Measurements from ENCODE around the gene PLXNA1.

PLXNA1 gene

DNA sequence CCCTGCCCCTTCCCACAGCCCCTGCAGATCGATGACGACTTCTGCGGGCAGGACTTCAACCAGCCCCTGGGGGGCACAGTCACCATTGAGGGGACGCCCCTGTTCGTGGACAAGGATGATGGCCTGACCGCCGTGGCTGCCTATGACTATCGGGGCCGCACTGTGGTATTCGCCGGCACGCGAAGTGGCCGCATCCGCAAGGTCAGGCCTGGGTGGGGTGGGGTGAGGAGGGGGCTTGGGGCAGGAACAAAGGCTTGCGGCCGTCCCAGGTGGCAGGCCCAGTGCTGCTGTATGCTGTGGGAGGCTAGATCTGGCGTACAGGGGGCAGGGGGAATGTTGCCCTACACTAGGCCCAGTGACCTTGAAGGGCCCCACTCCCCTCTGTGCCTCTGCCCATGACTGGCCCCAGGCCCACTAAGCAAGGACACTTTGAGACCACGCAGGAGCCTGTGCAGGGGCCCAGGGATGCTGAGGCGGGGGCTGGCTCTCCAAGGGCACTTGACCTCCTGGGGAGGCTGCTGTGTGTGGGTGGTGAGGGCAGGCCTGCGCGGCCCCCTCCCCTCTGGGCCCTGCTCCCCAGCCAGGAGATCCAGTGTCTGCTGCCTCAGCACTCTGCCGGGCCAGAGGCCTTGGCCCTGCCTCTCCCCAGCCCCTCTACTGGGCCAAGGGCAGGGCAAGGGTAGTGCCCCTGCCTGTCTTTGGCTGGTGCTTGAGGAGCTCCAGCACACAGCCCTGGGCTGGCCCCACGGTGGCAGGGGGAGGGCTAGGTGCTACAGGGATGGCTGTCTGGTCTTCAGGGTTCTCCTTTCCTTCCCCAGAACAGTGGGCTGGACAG lies 8.7 kb downstream of the PLXNA1 start:
- ChIA-PET POLR2A (no interaction called here), CTCF (no interaction called here)
- DNase-seq (ENCODE audit: extremely low spot score) = no peak
- TF ChIP-seq LEF1 (IDR thresholded peaks at IDR 0.05; ENCODE audit: borderline replicate concordance) (no peak), HDGF (IDR thresholded peaks at IDR 0.05; ENCODE audit: borderline replicate concordance) (no peak), SUZ12 (IDR thresholded peaks at IDR 0.05) (no peak), CTBP1 (IDR thresholded peaks at IDR 0.05; ENCODE audit: borderline replicate concordance) (no peak), ELF4 (IDR thresholded peaks at IDR 0.05) (no peak), FOXM1 (IDR thresholded peaks at IDR 0.05; ENCODE audit: borderline replicate concordance) (no peak), L3MBTL2 (conservative IDR thresholded peaks at IDR 0.05) (no peak), ZNF384 (IDR thresholded peaks at IDR 0.05) (no peak), TARDBP (IDR thresholded peaks at IDR 0.05) (no peak), SP1 (IDR thresholded peaks at IDR 0.05) (no peak), FOXK2 (IDR thresholded peaks at IDR 0.05) (no peak), BHLHE40 (IDR thresholded peaks at IDR 0.05; ENCODE audit: borderline replicate concordance) (no peak), PKNOX1 (IDR thresholded peaks at IDR 0.05) (no peak), NFRKB (IDR thresholded peaks at IDR 0.05) (no peak), ARNT (IDR thresholded peaks at IDR 0.05) (no peak), FOXA1 (IDR thresholded peaks at IDR 0.05) (no peak)

DNA sequence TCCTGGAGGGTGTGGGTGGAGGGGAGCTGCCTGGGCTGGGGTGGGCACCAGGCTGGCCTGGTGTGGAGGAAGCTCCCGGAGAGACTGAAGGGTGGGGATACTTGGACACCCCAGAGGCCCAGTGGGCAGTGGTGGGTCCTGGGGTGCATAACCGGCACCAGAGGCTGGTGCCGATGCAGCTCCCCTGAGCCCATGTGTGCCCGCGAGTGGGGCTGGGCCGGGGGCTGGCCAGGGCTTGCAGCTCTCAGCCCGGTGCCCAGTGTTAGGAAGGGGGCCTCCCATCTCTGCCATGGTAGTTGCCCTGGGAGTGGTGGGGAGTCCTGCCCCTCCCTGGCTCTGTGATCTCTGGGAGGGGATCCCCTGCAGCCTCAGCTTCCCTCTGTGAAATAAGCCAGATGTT lies 9.3 kb downstream of the PLXNA1 start:
- ChIA-PET CTCF (no interaction called here), POLR2A (no interaction called here)
- TF ChIP-seq HDGF (IDR thresholded peaks at IDR 0.05; ENCODE audit: borderline replicate concordance) (no peak), LEF1 (IDR thresholded peaks at IDR 0.05; ENCODE audit: borderline replicate concordance) (no peak), ZNF384 (IDR thresholded peaks at IDR 0.05) (no peak), ARNT (IDR thresholded peaks at IDR 0.05) (no peak), FOXA1 (IDR thresholded peaks at IDR 0.05) (no peak), FOXK2 (IDR thresholded peaks at IDR 0.05) (no peak), FOXM1 (IDR thresholded peaks at IDR 0.05; ENCODE audit: borderline replicate concordance) (no peak), BHLHE40 (IDR thresholded peaks at IDR 0.05; ENCODE audit: borderline replicate concordance) (no peak), TARDBP (IDR thresholded peaks at IDR 0.05) (no peak), SUZ12 (IDR thresholded peaks at IDR 0.05) (no peak), ELF4 (IDR thresholded peaks at IDR 0.05) (no peak), SP1 (IDR thresholded peaks at IDR 0.05) (no peak), CTBP1 (IDR thresholded peaks at IDR 0.05; ENCODE audit: borderline replicate concordance) (no peak), PKNOX1 (IDR thresholded peaks at IDR 0.05) (no peak), NFRKB (IDR thresholded peaks at IDR 0.05) (no peak)
- no peak for DNase-seq (ENCODE audit: extremely low spot score)

- POLR2A ChIA-PET = no interaction called here
- CTCF ChIA-PET = no interaction called here
- no peak for DNase-seq (ENCODE audit: extremely low spot score)
- no peak for TF ChIP-seq PKNOX1 (IDR thresholded peaks at IDR 0.05)
- no peak for TF ChIP-seq ELF4 (IDR thresholded peaks at IDR 0.05)
- no peak for TF ChIP-seq FOXK2 (IDR thresholded peaks at IDR 0.05)
- TF ChIP-seq LEF1 (IDR thresholded peaks at IDR 0.05; ENCODE audit: borderline replicate concordance) = no peak
- no peak for TF ChIP-seq SP1 (IDR thresholded peaks at IDR 0.05)
- TF ChIP-seq BHLHE40 (IDR thresholded peaks at IDR 0.05; ENCODE audit: borderline replicate concordance) = no peak
- no peak for TF ChIP-seq ZNF384 (IDR thresholded peaks at IDR 0.05)
- no peak for TF ChIP-seq SUZ12 (IDR thresholded peaks at IDR 0.05)
- no peak for TF ChIP-seq HDGF (IDR thresholded peaks at IDR 0.05; ENCODE audit: borderline replicate concordance)
- TF ChIP-seq L3MBTL2 (conservative IDR thresholded peaks at IDR 0.05) = no peak
- TF ChIP-seq FOXA1 (IDR thresholded peaks at IDR 0.05) = no peak
- TF ChIP-seq ARNT (IDR thresholded peaks at IDR 0.05) = no peak
Measured at GRCh38 chr3:126992776-126993175, 9.9 kb downstream of the PLXNA1 start.

DNA sequence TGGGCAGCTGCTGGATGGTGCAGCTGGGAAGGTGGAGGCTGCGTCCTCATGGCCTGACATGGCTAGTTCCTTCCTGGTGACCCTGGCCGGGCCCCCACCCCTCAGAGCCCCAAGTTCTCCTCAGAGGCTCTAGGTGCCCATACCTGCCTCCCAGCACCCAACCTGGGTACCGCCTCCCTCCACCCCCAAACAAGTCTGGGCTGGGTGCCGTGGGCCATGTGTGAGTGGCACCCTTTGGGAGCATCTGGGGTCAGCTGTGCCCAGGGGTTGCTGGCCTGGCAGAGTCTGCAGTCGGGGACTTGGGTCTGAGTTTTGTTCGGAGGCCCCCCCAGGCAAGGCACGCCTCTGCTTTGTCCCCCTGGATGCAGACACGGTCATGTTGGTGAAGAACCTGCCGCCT lies 10.5 kb downstream of the PLXNA1 start:
- TF ChIP-seq FOXK2 (IDR thresholded peaks at IDR 0.05) (no peak), L3MBTL2 (conservative IDR thresholded peaks at IDR 0.05) (no peak), LEF1 (IDR thresholded peaks at IDR 0.05; ENCODE audit: borderline replicate concordance) (no peak), FOXA1 (IDR thresholded peaks at IDR 0.05) (no peak), ZNF384 (IDR thresholded peaks at IDR 0.05) (no peak), SUZ12 (IDR thresholded peaks at IDR 0.05) (no peak), HDGF (IDR thresholded peaks at IDR 0.05; ENCODE audit: borderline replicate concordance) (no peak), SP1 (IDR thresholded peaks at IDR 0.05) (no peak), BHLHE40 (IDR thresholded peaks at IDR 0.05; ENCODE audit: borderline replicate concordance) (no peak), TARDBP (IDR thresholded peaks at IDR 0.05) (no peak), FOXM1 (IDR thresholded peaks at IDR 0.05; ENCODE audit: borderline replicate concordance) (no peak), CTBP1 (IDR thresholded peaks at IDR 0.05; ENCODE audit: borderline replicate concordance) (no peak), ELF4 (IDR thresholded peaks at IDR 0.05) (no peak), PKNOX1 (IDR thresholded peaks at IDR 0.05) (no peak), ARNT (IDR thresholded peaks at IDR 0.05) (no peak)
- no peak for DNase-seq (ENCODE audit: extremely low spot score)
- POLR2A ChIA-PET = no interaction called here
- CTCF ChIA-PET = no interaction called here

DNA sequence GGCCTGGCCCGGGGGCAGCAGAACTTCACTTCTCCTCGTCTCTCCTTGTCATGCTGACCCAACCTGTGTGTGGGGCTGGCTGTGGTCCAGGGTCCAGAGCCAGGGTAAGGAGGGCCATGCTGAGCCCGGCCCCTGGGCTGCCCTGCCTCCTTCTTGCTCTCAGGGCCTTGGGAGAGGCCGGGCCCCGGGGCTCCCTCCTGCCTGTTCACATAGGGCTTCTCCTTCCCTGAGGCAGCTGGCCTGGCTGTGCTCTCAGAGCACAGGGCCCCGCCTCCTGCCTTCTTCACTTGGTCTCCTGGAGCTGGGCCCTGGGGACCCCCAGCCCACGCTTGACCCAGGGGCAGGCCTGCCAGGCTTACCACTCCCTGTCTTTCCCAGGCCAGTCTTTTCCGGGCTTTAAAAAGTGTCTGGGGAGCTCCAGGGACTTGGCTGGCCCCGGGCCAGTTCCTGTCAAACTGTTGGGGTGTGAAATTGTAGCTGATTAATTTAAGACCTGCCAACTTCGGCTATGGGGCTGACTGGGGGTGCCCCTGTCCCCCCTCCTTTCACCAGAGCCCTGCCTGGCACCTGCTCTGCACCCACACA lies 11.8 kb downstream of the PLXNA1 start:
- POLR2A ChIA-PET = interaction anchor here (1.0 kb wide), 1 partner anchor 15 kb away, joined by 3 read pairs; no protein-coding TSS in a partner anchor
- TF ChIP-seq HDGF (IDR thresholded peaks at IDR 0.05; ENCODE audit: borderline replicate concordance) (no peak), L3MBTL2 (conservative IDR thresholded peaks at IDR 0.05) (no peak), PKNOX1 (IDR thresholded peaks at IDR 0.05) (no peak), FOXM1 (IDR thresholded peaks at IDR 0.05; ENCODE audit: borderline replicate concordance) (no peak), ZNF384 (IDR thresholded peaks at IDR 0.05) (no peak), SUZ12 (IDR thresholded peaks at IDR 0.05) (no peak), FOXK2 (IDR thresholded peaks at IDR 0.05) (no peak), FOXA1 (IDR thresholded peaks at IDR 0.05) (no peak), ELF4 (IDR thresholded peaks at IDR 0.05) (no peak), SP1 (IDR thresholded peaks at IDR 0.05) (no peak), CTBP1 (IDR thresholded peaks at IDR 0.05; ENCODE audit: borderline replicate concordance) (no peak), TARDBP (IDR thresholded peaks at IDR 0.05) (no peak), LEF1 (IDR thresholded peaks at IDR 0.05; ENCODE audit: borderline replicate concordance) (no peak), NFRKB (IDR thresholded peaks at IDR 0.05) (no peak)
- CTCF ChIA-PET = interaction anchor here (1.0 kb wide), 1 partner anchor 553 kb away, joined by 3 read pairs; no protein-coding TSS in a partner anchor
- no peak for DNase-seq (ENCODE audit: extremely low spot score)
